Activated naive CD4-positive, alpha-beta T cell treated with anti-CD3 and anti-CD28 coated beads, Interleukin-2, amount 50 U/mL, for 16 hours (primary cell): Measurements from ENCODE around the gene PLOD1.

Source experiments
- DNase-seq: peaks from one replicate; pipeline ENCODE4 v3.0.0-alpha.2; 2020

PLOD1 gene

GRCh38 chr1:11942280-11942679 is 7.8 kb downstream of the PLOD1 start:
- DNase-seq, result no peak

- DNase-seq, result no peak
These were observed 9.1 kb downstream of the PLOD1 start for GRCh38 chr1:11943619-11944018.

GRCh38 chr1:11944358-11944931 is 9.9 kb downstream of the PLOD1 start:
- no peak for DNase-seq

- DNase-seq, result no peak
These were observed 12.1 kb downstream of the PLOD1 start for GRCh38 chr1:11946647-11947046.

- DNase-seq, result no peak
These were observed 14.4 kb downstream of the PLOD1 start for GRCh38 chr1:11948822-11949458.

- DNase-seq, result no peak
These were observed 17.4 kb downstream of the PLOD1 start for GRCh38 chr1:11951901-11952300.

DNA sequence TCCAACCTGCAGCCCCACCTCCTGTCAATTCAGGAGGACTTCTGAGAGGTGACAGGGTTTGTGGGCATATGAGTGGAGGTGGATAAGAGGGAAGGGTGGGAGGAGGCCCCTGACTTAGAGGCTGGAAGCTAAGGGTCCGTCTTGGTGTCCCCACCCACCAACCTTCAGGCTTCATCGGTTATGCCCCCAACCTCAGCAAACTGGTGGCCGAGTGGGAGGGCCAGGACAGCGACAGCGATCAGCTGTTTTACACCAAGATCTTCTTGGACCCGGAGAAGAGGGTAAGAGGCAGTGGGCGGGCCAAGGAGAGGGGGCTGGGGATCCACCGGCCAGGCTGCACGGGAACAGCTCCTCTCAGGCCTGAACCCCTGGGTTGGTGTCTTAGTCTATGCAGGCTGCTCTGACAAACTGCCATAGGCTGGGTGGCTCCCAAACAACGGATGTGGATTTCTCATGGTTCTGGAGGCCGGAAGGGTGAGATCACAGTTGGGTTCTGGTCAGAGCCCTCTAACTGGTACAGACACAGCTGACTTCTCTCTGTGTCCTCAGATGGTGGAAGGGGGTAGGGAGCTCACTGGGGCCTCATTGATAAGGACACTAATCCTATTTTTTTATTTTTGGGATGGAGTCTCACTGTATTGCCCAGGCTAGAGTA is 18.1 kb downstream of the PLOD1 start:
- DNase-seq, result no peak

GRCh38 chr1:11955221-11955620 is 20.7 kb downstream of the PLOD1 start:
- no peak for DNase-seq

GRCh38 chr1:11957398-11957797 is 22.9 kb downstream of the PLOD1 start:
- DNase-seq, result no peak

GRCh38 chr1:11957897-11958296 is 23.4 kb downstream of the PLOD1 start:
- DNase-seq, result no peak

DNA sequence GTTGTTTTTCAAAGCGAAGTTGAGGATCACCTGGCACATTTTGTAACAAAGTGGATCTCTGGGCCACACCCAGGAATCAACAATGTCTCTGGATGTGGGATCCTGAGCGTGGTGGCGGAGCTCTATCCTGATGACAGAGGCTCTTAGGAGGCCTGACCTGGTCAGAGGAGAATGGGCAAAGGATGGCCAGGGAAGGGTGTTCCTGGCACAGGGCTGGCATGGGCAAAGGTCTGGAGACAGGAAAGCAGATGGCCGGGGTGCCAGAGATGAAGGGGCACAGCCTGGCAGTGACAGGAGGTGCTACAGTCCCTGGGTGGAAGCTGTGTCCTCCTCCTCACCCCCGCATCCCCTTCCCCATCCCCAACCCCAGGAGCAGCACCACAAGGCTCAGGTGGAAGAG is 25.8 kb downstream of the PLOD1 start:
- no peak for DNase-seq

DNA sequence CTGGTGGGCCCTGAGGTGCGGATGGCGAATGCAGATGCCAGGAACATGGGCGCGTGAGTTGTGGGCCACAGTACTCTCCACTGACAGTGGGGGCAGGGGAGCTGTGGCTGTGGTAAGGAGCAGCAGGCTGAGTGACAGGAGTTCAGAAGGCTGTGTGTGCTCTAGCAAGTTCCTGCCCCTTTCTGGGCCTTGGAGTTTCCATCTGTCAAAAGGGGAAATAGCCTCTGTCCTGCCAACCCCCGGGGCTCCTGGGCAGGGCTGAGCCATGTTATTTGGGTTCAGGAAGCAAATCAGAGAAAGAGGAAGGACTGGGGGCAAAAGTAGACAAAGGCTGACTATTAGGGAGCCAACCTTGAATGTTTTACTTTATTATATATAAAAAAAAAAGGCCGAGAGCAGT is 26.2 kb downstream of the PLOD1 start:
- DNase-seq, result no peak

- no peak for DNase-seq
These were observed 26.7 kb downstream of the PLOD1 start for GRCh38 chr1:11961230-11961629.

- DNase-seq, result no peak
These were observed 29.1 kb downstream of the PLOD1 start for GRCh38 chr1:11963622-11964021.

DNA sequence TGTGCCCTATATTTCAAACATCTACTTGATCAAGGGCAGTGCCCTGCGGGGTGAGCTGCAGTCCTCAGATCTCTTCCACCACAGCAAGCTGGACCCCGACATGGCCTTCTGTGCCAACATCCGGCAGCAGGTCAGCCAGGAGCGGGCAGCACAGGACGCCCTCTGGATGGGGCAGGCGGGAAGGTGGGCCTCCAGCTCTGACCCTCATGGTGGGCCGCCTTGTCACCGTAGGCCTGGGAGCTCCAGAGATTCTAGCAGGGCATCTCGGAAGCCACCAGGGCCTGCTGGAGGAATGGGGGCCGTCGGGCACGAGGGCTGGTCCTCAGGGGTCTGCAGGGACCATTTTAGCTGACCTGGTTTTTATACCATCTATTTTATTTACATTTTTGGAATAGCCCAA is 30.1 kb downstream of the PLOD1 start:
- no peak for DNase-seq

DNA sequence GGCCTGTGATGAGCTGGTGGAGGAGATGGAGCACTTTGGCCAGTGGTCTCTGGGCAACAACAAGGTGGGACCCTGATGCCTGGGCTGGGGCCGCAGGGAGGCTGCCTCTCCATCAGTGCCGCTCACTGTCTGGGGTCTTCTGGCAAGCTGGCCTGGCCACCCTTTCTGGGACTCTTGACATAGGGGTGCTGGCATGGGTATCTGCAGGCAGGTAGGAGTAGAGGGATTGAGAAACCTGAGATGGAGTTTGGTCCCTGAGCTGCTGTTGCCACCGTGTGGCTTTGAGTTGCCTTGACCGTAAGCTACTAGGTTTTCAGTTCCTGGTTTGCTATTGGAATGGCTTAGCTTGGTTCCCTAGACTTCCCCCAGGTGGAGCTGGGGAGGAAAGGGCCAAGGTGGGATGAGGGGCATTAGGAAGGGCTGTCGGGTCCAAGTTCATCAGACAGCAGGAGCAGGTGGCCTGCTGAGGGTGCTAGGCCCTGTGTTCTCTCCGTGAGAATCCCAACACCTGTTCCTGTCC is 32.6 kb downstream of the PLOD1 start:
- DNase-seq, result no peak

DNA sequence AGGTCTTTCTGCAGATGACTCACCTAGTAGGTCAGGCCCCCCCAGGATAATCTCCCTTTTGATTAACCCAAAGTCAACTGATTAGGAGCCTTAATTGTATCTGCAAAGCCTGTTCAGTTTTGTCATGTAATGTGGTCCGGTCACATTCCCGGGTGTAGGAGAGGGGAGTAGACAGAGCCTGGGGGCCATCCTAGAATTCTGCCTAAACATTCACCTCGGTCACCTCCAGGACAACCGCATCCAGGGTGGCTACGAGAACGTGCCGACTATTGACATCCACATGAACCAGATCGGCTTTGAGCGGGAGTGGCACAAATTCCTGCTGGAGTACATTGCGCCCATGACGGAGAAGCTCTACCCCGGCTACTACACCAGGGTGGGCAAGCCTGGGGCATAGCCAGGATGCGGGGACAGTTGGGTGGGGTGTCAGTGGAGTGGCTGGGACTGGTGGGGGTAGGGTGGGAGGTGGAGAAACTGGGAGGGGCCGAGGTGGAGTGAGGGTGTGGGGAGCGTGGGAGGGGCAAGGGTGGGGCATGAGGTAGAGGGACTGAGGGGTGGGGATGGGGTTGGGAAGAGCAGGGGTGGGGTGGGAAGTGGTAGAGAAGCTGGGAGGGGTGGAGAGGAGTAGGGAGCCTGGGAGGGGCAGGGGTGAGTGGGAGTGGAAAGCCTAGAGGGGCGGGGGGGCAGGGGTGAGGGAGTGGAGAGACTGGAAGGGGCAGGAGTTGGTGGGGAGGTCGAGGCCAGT is 36.1 kb downstream of the PLOD1 start:
- DNase-seq, result no peak

DNA sequence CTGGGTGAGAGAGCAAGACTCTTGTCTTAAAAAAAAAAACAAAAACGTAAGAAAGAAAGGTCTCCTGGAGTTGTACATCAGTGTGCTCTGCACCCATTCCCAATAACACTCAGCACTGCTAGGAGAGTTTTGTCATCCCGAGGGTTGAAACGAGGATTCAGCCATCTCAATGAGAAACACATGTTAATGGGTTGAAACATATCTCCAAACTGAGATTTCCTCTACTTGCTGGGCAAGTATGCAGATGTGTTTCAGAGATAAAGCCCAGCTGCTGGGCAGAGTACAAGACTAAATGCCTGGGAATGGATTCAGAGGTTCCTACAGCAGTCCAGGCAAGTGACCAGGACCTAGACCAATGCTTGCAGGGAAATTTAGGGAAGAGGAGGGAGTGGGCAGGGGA is 43.1 kb downstream of the PLOD1 start:
- no peak for DNase-seq

DNA sequence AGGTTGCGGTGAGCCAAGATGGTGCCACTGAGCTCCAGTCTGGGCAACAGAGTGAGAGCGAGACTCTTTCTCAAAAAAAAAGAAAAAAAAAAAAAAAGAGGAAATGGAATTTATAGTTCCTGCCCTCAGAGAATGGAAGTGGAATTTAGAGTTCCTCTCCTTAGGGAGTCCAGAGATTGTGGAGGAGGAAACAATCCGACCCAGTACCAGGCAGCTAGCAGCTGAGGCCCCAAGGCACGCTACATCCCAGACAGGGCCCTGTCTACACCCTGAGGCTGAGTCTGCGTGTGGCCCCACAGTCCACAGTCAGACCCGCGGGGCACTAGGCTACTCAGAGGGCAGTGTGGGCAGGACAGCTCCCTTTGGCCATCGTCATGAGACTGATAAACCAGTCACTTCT is 43.8 kb downstream of the PLOD1 start:
- DNase-seq, result no peak

DNA sequence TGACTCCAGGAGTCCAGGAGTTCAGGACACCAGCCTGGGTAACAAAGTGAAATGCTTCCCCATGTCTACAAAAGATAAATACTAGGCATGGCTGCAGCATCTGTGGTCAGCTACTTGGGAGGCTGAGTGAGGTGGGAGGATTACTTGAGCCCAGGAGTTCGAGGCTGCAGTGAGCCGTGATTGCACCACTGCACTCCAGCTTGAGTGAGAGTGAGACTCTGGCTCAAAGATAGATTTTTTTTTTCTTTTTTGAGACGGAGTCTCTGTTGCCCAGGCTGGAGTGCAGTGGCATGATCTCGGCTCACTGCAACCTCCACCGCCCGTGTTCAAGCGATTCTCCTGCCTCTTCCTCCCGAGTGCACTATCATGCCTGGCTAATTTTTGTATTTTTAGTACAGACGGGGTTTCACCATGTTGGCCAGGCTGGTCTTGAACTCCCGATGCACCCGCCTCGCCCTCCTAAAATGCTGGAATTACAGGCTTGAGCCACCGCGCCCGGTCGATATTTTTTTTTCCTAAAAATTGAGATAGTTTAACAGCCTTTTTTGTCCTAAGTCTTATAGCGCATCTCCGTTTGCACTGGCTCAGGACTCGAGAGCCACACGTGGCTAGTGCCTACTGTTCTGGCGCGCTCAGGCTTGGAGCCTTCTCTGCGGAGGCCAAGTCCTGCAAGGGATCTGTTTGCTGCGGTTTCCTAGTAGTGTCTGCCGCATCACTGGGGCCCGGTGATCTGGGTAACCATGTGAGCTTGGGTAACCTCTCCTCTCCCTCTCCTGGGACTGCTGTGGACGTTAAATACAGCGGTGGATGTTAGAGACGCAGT is 44.7 kb downstream of the PLOD1 start:
- DNase-seq, result no peak

DNA sequence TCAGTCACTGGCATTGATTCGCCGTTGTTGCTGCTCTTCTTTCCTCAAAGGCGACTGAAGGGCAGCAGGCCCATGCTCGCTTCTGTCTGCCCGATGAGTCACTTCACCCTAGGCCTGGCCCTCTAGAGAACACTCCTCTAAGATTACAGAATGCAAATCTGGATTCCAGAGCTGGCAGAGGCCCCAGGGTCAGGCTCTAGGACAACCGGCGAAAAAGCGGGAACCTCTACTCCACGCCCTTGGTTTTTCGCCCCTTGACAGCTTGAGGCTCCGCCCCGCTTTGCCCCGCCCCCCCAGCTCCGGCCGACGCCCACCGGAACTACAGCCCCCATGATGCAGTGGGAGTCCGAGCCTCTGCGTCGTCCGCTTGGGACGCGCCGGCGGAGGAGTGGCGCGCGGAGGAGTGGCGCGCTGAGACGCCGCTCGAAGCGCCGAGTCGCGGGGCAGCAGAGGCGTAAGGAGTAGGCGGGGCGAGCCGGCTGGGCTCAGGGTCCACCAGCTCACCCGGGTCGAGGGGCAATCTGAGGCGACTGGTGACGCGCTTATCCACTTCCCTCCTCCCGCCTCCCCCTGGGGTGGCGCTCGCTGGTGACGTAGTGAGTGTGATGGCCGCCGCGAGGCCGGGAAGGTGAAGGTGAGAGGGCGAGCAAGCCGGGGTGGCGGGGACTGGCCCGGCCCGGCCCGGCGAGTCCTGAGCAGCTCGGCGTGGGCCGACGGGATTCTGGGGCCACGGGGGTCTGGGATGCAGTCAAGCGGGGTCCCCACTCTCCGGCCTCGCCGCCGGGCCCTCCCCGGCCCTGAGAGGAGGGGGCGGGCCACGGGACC is 45.5 kb downstream of the PLOD1 start, which contains the start of gene MFN2:
Gene MFN2, plus strand, starts transcription at position 594 of the 825 bp plus-strand sequence. CDS start 8,725 bp downstream, outside the sequence.
- peak; percentile 93 for DNase-seq

- DNase-seq, result no peak
These were observed 46.1 kb downstream of the PLOD1 start for GRCh38 chr1:11980676-11980972.
